Lung (tissue), 12 donors: ENCODE measurements around the gene KCNAB2. TPM values are rescaled to one million over a fixed set of nuclear protein-coding genes. Genes with fewer than 3 reads are reported as not detected.

ENCODE experiments used
- ATAC-seq: fragments of 200-7000 bp; cut with Tn5 transposase; one replicate; pipeline ENCODE4 v1.9.1; 2020; ENCODE audit warnings: moderate number of reproducible peaks; ENCODE audit not compliant: insufficient read depth, low FRiP score
- DNase-seq, 3 donors: peaks; one replicate each; pipeline ENCODE4 v3.0.0-alpha.2; 2013 to 2017
- H3K27ac ChIP-seq, 2 donors: one replicate each; pipeline ENCODE4 v1.5.1; 2013; ENCODE audit warnings: mild to moderate bottlenecking in 2 of 2, moderate library complexity in 2 of 2, control low read depth in 1 of 2, inconsistent platforms in 1 of 2, low read depth in 1 of 2, low read length in 1 of 2
- H3K27me3 ChIP-seq, 3 donors: one replicate each; pipeline ENCODE4 v1.5.1; 2013; ENCODE audit warnings: low read length in 2 of 3; ENCODE audit not compliant: control insufficient read depth in 3 of 3, insufficient read depth in 3 of 3
- H3K36me3 ChIP-seq, 4 donors: one replicate each; pipeline ENCODE4 v1.5.1; 2013; ENCODE audit warnings: low read length in 4 of 4, mild to moderate bottlenecking in 1 of 4, moderate library complexity in 1 of 4; ENCODE audit not compliant: control insufficient read depth in 4 of 4, insufficient read depth in 4 of 4
- H3K4me1 ChIP-seq, 5 donors: one replicate each; pipeline ENCODE4 v1.5.1; 2013; ENCODE audit warnings: low read length in 5 of 5, mild to moderate bottlenecking in 2 of 5, moderate library complexity in 1 of 5; ENCODE audit not compliant: control insufficient read depth in 5 of 5, insufficient read depth in 5 of 5
- H3K4me3 ChIP-seq: one replicate; pipeline ENCODE4 v1.5.1; 2013; ENCODE audit warnings: mild to moderate bottlenecking, control low read depth, moderate library complexity
- H3K9ac ChIP-seq, 2 donors: one replicate each; pipeline ENCODE4 v1.5.1; 2013; ENCODE audit warnings: low read length in 2 of 2, control low read depth in 1 of 2; ENCODE audit not compliant: insufficient read depth in 1 of 2
- H3K9me3 ChIP-seq, 4 donors: one replicate each; pipeline ENCODE4 v1.5.1; 2013; ENCODE audit warnings: low read length in 3 of 4, mild to moderate bottlenecking in 1 of 4, moderate library complexity in 1 of 4; ENCODE audit not compliant: control insufficient read depth in 4 of 4, insufficient read depth in 3 of 4
- CTCF ChIP-seq: IDR thresholded peaks from 2 replicates; pipeline ENCODE4 v1.5.1; 2012; ENCODE audit warnings: mild to moderate bottlenecking; ENCODE audit errors: control extremely low read depth, extremely low read depth
- WGBS, 2 donors: extraction: QIAGEN DNeasy Blood & Tissue Kit; methylation state at CpG; one replicate each; pipeline ENCODE4 v1.1.7; 2013; 5-methylcytosine and 5-hydroxymethylcytosine counted together
- polyA plus RNA-seq, 2 donors: library from polyadenylated mRNA; stranded (reverse); fragments of 200-250 nt; gene quantifications; one replicate each; pipeline ENCODE4 v1.2.1, GENCODE V29; 2013
- total RNA-seq, 2 donors: library from RNA; depleted of rRNA in 1 of 2; stranded (reverse); fragments of >200 nt in 1 of 2; gene quantifications; one replicate each; pipeline ENCODE4 v1.2.1, GENCODE V29; 2014 to 2021
- donor health status: control.
- donor health status: control.
- donor health status: Bipolar disorder and iron deficiency.
- donor health status: healthy.
- donor health status: DM: yes; HTN: yes; CAD: no.

Gene KCNAB2
- total and polyA plus RNA-seq, 4 donors, result 13.7 to 86.4 (median 45.5) TPM

- H3K9me3 ChIP-seq, result peaks cover 0 to 2% (median 0%) of the 10 kb centered on the region in 4 donors
- TF ChIP-seq CTCF, result no peak
- peaks cover 0 to 12% (median 6%) of the 10 kb centered on the region in 3 donors for H3K27me3 ChIP-seq
- ATAC-seq (no peak), DNase-seq (no peak)
- H3K4me3 ChIP-seq, result no peak overlapping the region
- WGBS, 2 donors, result 76 to 83% methylated on average over 12 of the region's 12 CpGs
- no peak overlapping the region for H3K27ac ChIP-seq
- H3K9ac ChIP-seq, result no peak overlapping the region
- no peaks in the 10 kb centered on the region for H3K4me1 ChIP-seq
- H3K36me3 ChIP-seq, result peaks cover 0 to 2% (median 0%) of the 10 kb centered on the region in 4 donors
Observed at GRCh38 chr1:6035719-6036118, 10.0 kb upstream of the KCNAB2 start.

- H3K9me3 ChIP-seq, result peaks cover 0 to 2% (median 0%) of the 10 kb centered on the region in 4 donors
- peaks cover 0 to 4% (median 0%) of the 10 kb centered on the region in 4 donors for H3K36me3 ChIP-seq
- WGBS, 2 donors, result 27 to 33% methylated on average over 9 of the region's 9 CpGs
- ATAC-seq (no peak), DNase-seq (no peak)
- H3K4me1 ChIP-seq, result no peaks in the 10 kb centered on the region
- no peak overlapping the region for H3K4me3 ChIP-seq
- no peak for TF ChIP-seq CTCF
- no peak overlapping the region for H3K9ac ChIP-seq
- peaks cover 0 to 12% (median 6%) of the 10 kb centered on the region in 3 donors for H3K27me3 ChIP-seq
- H3K27ac ChIP-seq, result no peak overlapping the region
Observed at GRCh38 chr1:6037338-6037762, 8.3 kb upstream of the KCNAB2 start.

- Histone ChIP-seq H3K4me1 (no peaks in the 10 kb centered on the region), H3K9me3 (no peaks in the 10 kb centered on the region), H3K27ac (no peak overlapping the region), H3K27me3 (peaks cover 0 to 3% (median 0%) of the 10 kb centered on the region in 3 donors), H3K4me3 (no peak overlapping the region), H3K9ac (no peak overlapping the region), H3K36me3 (peaks cover 0 to 6% (median 0%) of the 10 kb centered on the region in 4 donors)
- DNase-seq, result no peak
- no peak for ATAC-seq
- no peak for TF ChIP-seq CTCF
- 72 to 75% methylated on average over 7 of the region's 7 CpGs for WGBS, 2 donors
Observed at GRCh38 chr1:6038603-6039002, 7.1 kb upstream of the KCNAB2 start.

GRCh38 chr1:6039031-6039430 is 6.7 kb upstream of the KCNAB2 start:
- no peak for DNase-seq
- H3K4me3 ChIP-seq, result no peak overlapping the region
- H3K27me3 ChIP-seq, result peaks cover 0 to 3% (median 0%) of the 10 kb centered on the region in 3 donors
- H3K4me1 ChIP-seq, result no peaks in the 10 kb centered on the region
- 85 to 87% methylated on average over 15 of the region's 15 CpGs for WGBS, 2 donors
- H3K36me3 ChIP-seq, result peaks cover 0 to 6% (median 0%) of the 10 kb centered on the region in 4 donors
- H3K27ac ChIP-seq, result no peak overlapping the region
- no peak overlapping the region for H3K9ac ChIP-seq
- no peaks in the 10 kb centered on the region for H3K9me3 ChIP-seq
- ATAC-seq, result no peak
- no peak for TF ChIP-seq CTCF
